GM13977 (cell line): ENCODE measurements around the gene CUX1.
A peak's percentile ranks its signal among the peaks of the same experiment; 100 is the strongest.

Source experiments
- DNase-seq: peaks from one replicate; pipeline ENCODE4 v3.0.0; 2012; ENCODE audit warnings: low spot score
- CTCF ChIP-seq: IDR thresholded peaks from 2 replicates; pipeline ENCODE4 v1.5.1; 2012; ENCODE audit warnings: mild to moderate bottlenecking, control low read depth; ENCODE audit not compliant: insufficient read depth; ENCODE audit errors: extremely low read depth, missing control alignments
- in situ Hi-C: fragments of 300-500 bp; cut with MboI; formaldehyde crosslinking; loops from one replicate; pipeline ENCODE4 v1.12.0; 2022; ENCODE audit warnings: low sequenced_read_pairs, low pct_unique_long_range_greater_than_20kb, mixed read lengths, inconsistent platforms; ENCODE audit not compliant: unreplicated experiment

The CUX1 gene

GRCh38 chr7:102234801-102235550 lies 417.6 kb downstream of the CUX1 start:
- no peak for DNase-seq
- in situ Hi-C loops, result loop anchor here (10.0 kb wide), 2 partner anchors 240 to 570 kb away; no protein-coding TSS in a partner anchor
- TF ChIP-seq CTCF, result no peak

GRCh38 chr7:102236102-102236501 lies 418.7 kb downstream of the CUX1 start:
- TF ChIP-seq CTCF, result no peak
- in situ Hi-C loops, result loop anchor here (10.0 kb wide), 2 partner anchors 241 to 571 kb away; no protein-coding TSS in a partner anchor
- no peak for DNase-seq

- DNase-seq, result peak; percentile 86
- in situ Hi-C loops, result loop anchor here (10.0 kb wide), 2 partner anchors 242 to 572 kb away; no protein-coding TSS in a partner anchor
- TF ChIP-seq CTCF, result peak; percentile 82
Observed at GRCh38 chr7:102236592-102237287, 419.3 kb downstream of the CUX1 start.

GRCh38 chr7:102239206-102239820 lies 421.9 kb downstream of the CUX1 start:
- in situ Hi-C loops, result loop anchor here (10.0 kb wide), 2 partner anchors 245 to 575 kb away; no protein-coding TSS in a partner anchor
- DNase-seq, result no peak
- TF ChIP-seq CTCF, result no peak

- no peak for DNase-seq
- TF ChIP-seq CTCF, result no peak
- in situ Hi-C loops, result no loop called here
Observed at GRCh38 chr7:102241431-102241830, 424.0 kb downstream of the CUX1 start.

GRCh38 chr7:102244601-102245000 lies 427.2 kb downstream of the CUX1 start:
- in situ Hi-C loops, result no loop called here
- no peak for TF ChIP-seq CTCF
- no peak for DNase-seq
